ENCODE data around the gene SPATA17.
"Not testable (repeated sequence)": the region's sequence is repeated elsewhere in the genome, so short reads cannot be mapped to it uniquely, and the experiment has no call there.

Gene SPATA17

GRCh38 chr1:217674028-217674729, 43.0 kb downstream of the SPATA17 start:
- DNase-seq: no peak

- DNase-seq: no peak
These were observed 50.7 kb downstream of the SPATA17 start for GRCh38 chr1:217681806-217682205.

- no peak for DNase-seq
These were observed 56.4 kb downstream of the SPATA17 start for GRCh38 chr1:217687511-217687910.

- not testable (repeated sequence) for DNase-seq
These were observed 65.0 kb downstream of the SPATA17 start for GRCh38 chr1:217696140-217696539.

- DNase-seq: no peak
These were observed 72.2 kb downstream of the SPATA17 start for GRCh38 chr1:217703326-217703725.

- DNase-seq: no peak
These were observed 81.9 kb downstream of the SPATA17 start for GRCh38 chr1:217712925-217713597.

GRCh38 chr1:217715681-217716080, 84.5 kb downstream of the SPATA17 start:
- DNase-seq: no peak

GRCh38 chr1:217717959-217718358, 86.8 kb downstream of the SPATA17 start:
- DNase-seq: no peak

- no peak for DNase-seq
These were observed 87.7 kb downstream of the SPATA17 start for GRCh38 chr1:217718873-217719272.

- no peak for DNase-seq
These were observed 90.5 kb downstream of the SPATA17 start for GRCh38 chr1:217721692-217722091.

- DNase-seq: no peak
These were observed 103.8 kb downstream of the SPATA17 start for GRCh38 chr1:217734973-217735372.

- DNase-seq: no peak
These were observed 116.1 kb downstream of the SPATA17 start for GRCh38 chr1:217747156-217747769.

- DNase-seq: no peak
These were observed 138.6 kb downstream of the SPATA17 start for GRCh38 chr1:217769768-217770167.

GRCh38 chr1:217770918-217771317, 139.8 kb downstream of the SPATA17 start:
- DNase-seq: no peak

- DNase-seq: no peak
These were observed 145.5 kb downstream of the SPATA17 start for GRCh38 chr1:217776693-217777092.

- DNase-seq: no peak
These were observed 149.9 kb downstream of the SPATA17 start for GRCh38 chr1:217781056-217781455.

- DNase-seq: no peak
These were observed 159.9 kb downstream of the SPATA17 start for GRCh38 chr1:217791091-217791490.

GRCh38 chr1:217805792-217806191, 174.6 kb downstream of the SPATA17 start:
- DNase-seq: no peak

- no peak for DNase-seq
These were observed 181.0 kb downstream of the SPATA17 start for GRCh38 chr1:217812175-217812574.

- no peak for DNase-seq
These were observed 181.9 kb downstream of the SPATA17 start for GRCh38 chr1:217813031-217813430.

GRCh38 chr1:217837691-217838090, 206.5 kb downstream of the SPATA17 start:
- DNase-seq: no peak

GRCh38 chr1:217839161-217839560, 208.0 kb downstream of the SPATA17 start:
- no peak for DNase-seq

GRCh38 chr1:217846733-217847132, 215.6 kb downstream of the SPATA17 start:
- DNase-seq: no peak

All from amygdala (tissue), 56 donors.